Measurements from ENCODE around the gene VAV3. TPM values are rescaled to one million over a fixed set of nuclear protein-coding genes. Genes with fewer than 3 reads are reported as not detected.

The VAV3 gene
- polyA plus RNA-seq, 1 donor (not counting 4 experiments of a cell fraction or from before 2014, with no cell fraction given) = 19.6 TPM

GRCh38 chr1:107531065-107531908 is 433.7 kb downstream of the VAV3 start:
- Histone ChIP-seq H3K27ac (ENCODE audit: control insufficient read depth, insufficient read depth, low read length) (peak overlapping the region; percentile 96), H3K4me3 (ENCODE audit: control insufficient read depth in 2 of 3, extremely low read depth in 1 of 3, insufficient read depth in 2 of 3, low read depth in 1 of 3, low read length in 3 of 3) (no peak overlapping the region), H3K4me1 (ENCODE audit: control insufficient read depth, extremely low read depth, insufficient read depth, low read length) (peaks cover 45% of the 10 kb centered on the region), H4K20me1 (ENCODE audit: control insufficient read depth, extremely low read depth, insufficient read depth, low read length) (no peaks in the 10 kb centered on the region), H3K36me3 (ENCODE audit: control insufficient read depth in 2 of 2, extremely low read depth in 1 of 2, insufficient read depth in 2 of 2, low read length in 2 of 2) (no peaks in the 10 kb centered on the region), H3K27me3 (ENCODE audit: control insufficient read depth, extremely low read depth, insufficient read depth, low read length) (no peaks in the 10 kb centered on the region), H3K9ac (ENCODE audit: control insufficient read depth, extremely low read depth, insufficient read depth, low read length) (peak overlapping the region; percentile 70), H3K4me2 (ENCODE audit: control insufficient read depth, extremely low read depth, insufficient read depth, low read depth, low read length) (peak overlapping the region; percentile 71), H2AFZ (ENCODE audit: control insufficient read depth, low read length) (no peak overlapping the region), H3K9me1 (ENCODE audit: control insufficient read depth, extremely low read depth, insufficient read depth, low read length) (no peaks in the 10 kb centered on the region), H3K9me3 (ENCODE audit: control insufficient read depth, low read depth, low read length) (no peaks in the 10 kb centered on the region), H3K79me2 (ENCODE audit: control insufficient read depth, insufficient read depth, low read length) (no peaks in the 10 kb centered on the region)
- dilution Hi-C loops (cut with MboI; ENCODE audit: extremely low pct_ligation_motif_present, low sequenced_read_pairs) = no loop called here
- DNase-seq (ENCODE audit: low read depth, low spot score) (peak; percentile 84), FAIRE-seq (peak; percentile 82)
- no peak for TF ChIP-seq CTCF (optimal IDR thresholded peaks at IDR 0.05 in 1 of 3, IDR thresholded peaks at IDR 0.05 in 1 of 3, conservative IDR thresholded peaks at IDR 0.05 in 1 of 3; ENCODE audit: extremely low read depth in 1 of 3, insufficient read depth in 2 of 3, low read length in 3 of 3)
- TF ChIP-seq EZH2 (IDR thresholded peaks at IDR 0.05; ENCODE audit: low read length) = no peak

GRCh38 chr1:107530543-107530942 is 434.4 kb downstream of the VAV3 start:
- H4K20me1 ChIP-seq (ENCODE audit: control insufficient read depth, extremely low read depth, insufficient read depth, low read length) = no peaks in the 10 kb centered on the region
- no peaks in the 10 kb centered on the region for H3K27me3 ChIP-seq (ENCODE audit: control insufficient read depth, extremely low read depth, insufficient read depth, low read length)
- DNase-seq (ENCODE audit: low read depth, low spot score) (no peak), FAIRE-seq (peak; percentile 94)
- TF ChIP-seq EZH2 (IDR thresholded peaks at IDR 0.05; ENCODE audit: low read length) (no peak), CTCF (optimal IDR thresholded peaks at IDR 0.05 in 1 of 3, IDR thresholded peaks at IDR 0.05 in 1 of 3, conservative IDR thresholded peaks at IDR 0.05 in 1 of 3; ENCODE audit: extremely low read depth in 1 of 3, insufficient read depth in 2 of 3, low read length in 3 of 3) (no peak)
- peak overlapping the region; percentile 70 for H3K9ac ChIP-seq (ENCODE audit: control insufficient read depth, extremely low read depth, insufficient read depth, low read length)
- no peaks in the 10 kb centered on the region for H3K9me1 ChIP-seq (ENCODE audit: control insufficient read depth, extremely low read depth, insufficient read depth, low read length)
- no peaks in the 10 kb centered on the region for H3K9me3 ChIP-seq (ENCODE audit: control insufficient read depth, low read depth, low read length)
- no peaks in the 10 kb centered on the region for H3K79me2 ChIP-seq (ENCODE audit: control insufficient read depth, insufficient read depth, low read length)
- no peaks in the 10 kb centered on the region for H3K36me3 ChIP-seq (ENCODE audit: control insufficient read depth in 2 of 2, extremely low read depth in 1 of 2, insufficient read depth in 2 of 2, low read length in 2 of 2)
- H3K27ac ChIP-seq (ENCODE audit: control insufficient read depth, insufficient read depth, low read length) = peak overlapping the region; percentile 96
- peak overlapping the region in 1 of 3 experiments; percentile 41 for H3K4me3 ChIP-seq (ENCODE audit: control insufficient read depth in 2 of 3, extremely low read depth in 1 of 3, insufficient read depth in 2 of 3, low read depth in 1 of 3, low read length in 3 of 3)
- H2AFZ ChIP-seq (ENCODE audit: control insufficient read depth, low read length) = peak overlapping the region; percentile 55
- dilution Hi-C loops (cut with MboI; ENCODE audit: extremely low pct_ligation_motif_present, low sequenced_read_pairs) = no loop called here
- peaks cover 38% of the 10 kb centered on the region for H3K4me1 ChIP-seq (ENCODE audit: control insufficient read depth, extremely low read depth, insufficient read depth, low read length)
- H3K4me2 ChIP-seq (ENCODE audit: control insufficient read depth, extremely low read depth, insufficient read depth, low read depth, low read length) = peak overlapping the region; percentile 71
